Common myeloid progenitor, CD34-positive (primary cell): ENCODE data around the gene GLP2R.

Experiments used
- CTCF ChIA-PET: fragments of 350-600 bp; sonication (Branson Sonifier 250); formaldehyde crosslinking; loops from one replicate; lab custom pipeline; 2021; ENCODE audit warnings: antibody characterized with exemption; lab: Charles Lee
- POLR2A ChIA-PET: fragments of 350-600 bp; sonication (Branson Sonifier 250); formaldehyde crosslinking; loops from one replicate; lab custom pipeline; 2021; ENCODE audit warnings: antibody characterized with exemption; lab: Charles Lee
- DNase-seq, 3 donors: peaks; one replicate each; pipeline versions ENCODE4 v3.0.0 to v3.0.0-alpha.2; 2013
- H3K27ac ChIP-seq, 2 experiments: 1 replicate in 1 of 2; 2 replicates in 1 of 2; pipeline ENCODE4 v1.7.0; 2013; ENCODE audit warnings: inconsistent platforms in 2 of 2, low read length in 2 of 2, mild to moderate bottlenecking in 2 of 2, low read depth in 1 of 2, moderate library complexity in 1 of 2; ENCODE audit not compliant: severe bottlenecking in 2 of 2, insufficient read depth in 1 of 2, poor library complexity in 1 of 2
- H3K27me3 ChIP-seq, 5 experiments: replicated peaks in 2 of 5; 1 replicate in 3 of 5; 2 replicates in 2 of 5; pipeline versions ENCODE4 v1.6.1 to v1.7.0; 2013; ENCODE audit warnings: low read length in 4 of 5, mild to moderate bottlenecking in 2 of 5, moderate library complexity in 2 of 5, inconsistent platforms in 1 of 5; ENCODE audit not compliant: insufficient read depth in 5 of 5, control insufficient read depth in 4 of 5
- H3K36me3 ChIP-seq, 4 experiments: 1 replicate in 2 of 4; 2 replicates in 2 of 4; pipeline versions ENCODE4 v1.6.1 to v1.7.0; 2013; ENCODE audit warnings: low read length in 3 of 4, control low read depth in 1 of 4, mild to moderate bottlenecking in 1 of 4; ENCODE audit not compliant: control insufficient read depth in 4 of 4, insufficient read depth in 4 of 4
- H3K4me1 ChIP-seq, 4 experiments: 1 replicate in 3 of 4; 2 replicates in 1 of 4; pipeline versions ENCODE4 v1.6.1 to v1.7.1; 2013; ENCODE audit warnings: low read length in 3 of 4, mild to moderate bottlenecking in 3 of 4, control low read depth in 1 of 4, inconsistent platforms in 1 of 4, moderate library complexity in 1 of 4; ENCODE audit not compliant: control insufficient read depth in 4 of 4, insufficient read depth in 4 of 4; ENCODE audit errors: control extremely low read depth in 1 of 4
- H3K4me3 ChIP-seq, 7 experiments: 1 replicate in 4 of 7; 2 replicates in 3 of 7; pipeline versions ENCODE4 v1.5.1 to v1.7.0; 2013; ENCODE audit warnings: mild to moderate bottlenecking in 7 of 7, low read length in 6 of 7, moderate library complexity in 6 of 7, inconsistent platforms in 2 of 7, low read depth in 2 of 7, control low read depth in 1 of 7; ENCODE audit not compliant: insufficient read depth in 4 of 7, control insufficient read depth in 1 of 7; ENCODE audit errors: extremely low read depth in 1 of 7
- H3K9me3 ChIP-seq, 5 experiments: 1 replicate in 4 of 5; 2 replicates in 1 of 5; pipeline versions ENCODE4 v1.6.1 to v1.7.1; 2013; ENCODE audit warnings: low read length in 4 of 5, mild to moderate bottlenecking in 2 of 5, inconsistent platforms in 1 of 5, low read depth in 1 of 5, moderate library complexity in 1 of 5; ENCODE audit not compliant: control insufficient read depth in 4 of 5, insufficient read depth in 2 of 5; ENCODE audit errors: control extremely low read depth in 1 of 5
- WGBS: methylation state at CpG from one replicate; pipeline ENCODE4 v1.1.5; 2013; ENCODE audit not compliant: insufficient coverage; 5-methylcytosine and 5-hydroxymethylcytosine counted together

GLP2R gene

GRCh38 chr17:9928601-9929333 lies 103.0 kb downstream of the GLP2R start:
- POLR2A ChIA-PET, result no interaction called here

GRCh38 chr17:9929871-9930270 lies 104.1 kb downstream of the GLP2R start:
- no peaks in the 10 kb centered on the region for H3K4me1 ChIP-seq
- WGBS, result 100% methylated on average over 4 of the region's 8 CpGs
- H3K9me3 ChIP-seq, result no peaks in the 10 kb centered on the region
- peaks cover 0 to 2% (median 0%) of the 10 kb centered on the region in 4 experiments for H3K36me3 ChIP-seq
- POLR2A ChIA-PET, result no interaction called here
- H3K27me3 ChIP-seq, result no peaks in the 10 kb centered on the region
- no peak overlapping the region for H3K4me3 ChIP-seq
- no peak for DNase-seq
- H3K27ac ChIP-seq, result no peak overlapping the region
- CTCF ChIA-PET, result interaction anchor here (0.7 to 2.2 kb wide), 7 partner anchors 9 to 96 kb away, joined by 3 to 9 read pairs (median 4); no protein-coding TSS in a partner anchor

More at GRCh38 chr17:9928601-9929333, 103.0 kb downstream of the GLP2R start:
- CTCF ChIA-PET, result interaction anchor here (1.2 to 1.9 kb wide), 2 partner anchors 24 to 30 kb away, joined by 3 to 7 read pairs; partner anchors contain the start of gene RCVRN
- peak; percentile 6 to 28 (median 24) for DNase-seq
- Histone ChIP-seq H3K4me3 (no peak overlapping the region), H3K27ac (no peak overlapping the region), H3K27me3 (no peaks in the 10 kb centered on the region), H3K4me1 (no peaks in the 10 kb centered on the region), H3K36me3 (peaks cover 0 to 2% (median 0%) of the 10 kb centered on the region in 4 experiments), H3K9me3 (no peaks in the 10 kb centered on the region)
- WGBS, result 89% methylated on average over 9 of the region's 13 CpGs

- ChIA-PET CTCF (interaction anchor here (0.9 to 2.2 kb wide), 5 partner anchors 9 to 95 kb away, joined by 3 to 9 read pairs (median 4); no protein-coding TSS in a partner anchor), POLR2A (no interaction called here)
- no peak for DNase-seq
- 95% methylated on average over 10 of the region's 12 CpGs for WGBS
- H3K9me3 ChIP-seq, result no peaks in the 10 kb centered on the region
- H3K27ac ChIP-seq, result no peak overlapping the region
- no peak overlapping the region for H3K4me3 ChIP-seq
- peaks cover 0 to 1% (median 0%) of the 10 kb centered on the region in 4 experiments for H3K36me3 ChIP-seq
- H3K27me3 ChIP-seq, result no peaks in the 10 kb centered on the region
- no peaks in the 10 kb centered on the region for H3K4me1 ChIP-seq
Observed at GRCh38 chr17:9931144-9931741, 105.5 kb downstream of the GLP2R start.

- DNase-seq, result no peak
Observed at GRCh38 chr17:9932491-9932890, 106.8 kb downstream of the GLP2R start.

GRCh38 chr17:9934331-9934730 lies 108.6 kb downstream of the GLP2R start:
- ChIA-PET POLR2A (no interaction called here), CTCF (interaction anchor here (1.1 to 1.3 kb wide), 2 partner anchors 18 to 265 kb away, joined by 3 read pairs; no protein-coding TSS in a partner anchor)
- Histone ChIP-seq H3K4me3 (no peak overlapping the region), H3K27ac (no peak overlapping the region), H3K4me1 (no peaks in the 10 kb centered on the region), H3K9me3 (peaks cover 0 to 10% (median 2%) of the 10 kb centered on the region in 5 experiments), H3K27me3 (no peaks in the 10 kb centered on the region), H3K36me3 (peaks cover 0 to 3% (median 0%) of the 10 kb centered on the region in 4 experiments)
- WGBS, result 96% methylated on average over 6 of the region's 7 CpGs
- DNase-seq, result no peak

More at GRCh38 chr17:9932491-9932890, 106.8 kb downstream of the GLP2R start:
- CTCF ChIA-PET, result interaction anchor here (1.2 kb wide), 1 partner anchor 31 kb away, joined by 3 read pairs; no protein-coding TSS in a partner anchor
- Histone ChIP-seq H3K4me3 (no peak overlapping the region), H3K36me3 (no peaks in the 10 kb centered on the region), H3K27ac (no peak overlapping the region), H3K9me3 (no peaks in the 10 kb centered on the region), H3K27me3 (no peaks in the 10 kb centered on the region), H3K4me1 (no peaks in the 10 kb centered on the region)
- POLR2A ChIA-PET, result no interaction called here
- 100% methylated on average over 1 of the region's 2 CpGs for WGBS

GRCh38 chr17:9935408-9935807 lies 109.7 kb downstream of the GLP2R start:
- CTCF ChIA-PET, result interaction anchor here (1.1 kb wide), 1 partner anchor 19 kb away, joined by 3 read pairs; no protein-coding TSS in a partner anchor
- DNase-seq, result no peak
- 94% methylated on average over 5 of the region's 6 CpGs for WGBS
- POLR2A ChIA-PET, result interaction anchor here (1.0 kb wide), 1 partner anchor 85 kb away, joined by 3 read pairs; no protein-coding TSS in a partner anchor
- Histone ChIP-seq H3K27ac (no peak overlapping the region), H3K36me3 (peaks cover 0 to 4% (median 1%) of the 10 kb centered on the region in 4 experiments), H3K9me3 (peaks cover 0 to 10% (median 2%) of the 10 kb centered on the region in 5 experiments), H3K4me1 (no peaks in the 10 kb centered on the region), H3K27me3 (no peaks in the 10 kb centered on the region), H3K4me3 (no peak overlapping the region)
